Fibroblast of lung (primary cell): ENCODE data around the gene AATF. TPM values are rescaled to one million over a fixed set of nuclear protein-coding genes. Genes with fewer than 3 reads are reported as not detected.

Experiments used
- DNase-seq, 2 donors: peaks; one replicate each; pipeline versions ENCODE4 v3.0.0 to v3.0.0-alpha.2; 2010; ENCODE audit warnings: low read depth in 2 of 2
- H2AFZ ChIP-seq: 2 replicates; pipeline ENCODE4 v1.5.1; 2012; ENCODE audit warnings: low read length, control low read depth, inconsistent platforms
- H3K27ac ChIP-seq: 2 replicates; pipeline ENCODE4 v1.5.1; 2011; ENCODE audit warnings: low read length, control low read depth; ENCODE audit not compliant: insufficient read depth
- H3K27me3 ChIP-seq: 2 replicates; pipeline ENCODE4 v1.5.1; 2011; ENCODE audit warnings: mild to moderate bottlenecking, low read length; ENCODE audit not compliant: control insufficient read depth, insufficient read depth
- H3K36me3 ChIP-seq: 2 replicates; pipeline ENCODE4 v1.5.1; 2011; ENCODE audit warnings: low read length; ENCODE audit not compliant: control insufficient read depth, insufficient read depth
- H3K4me1 ChIP-seq: 2 replicates; pipeline ENCODE4 v1.5.1; 2011; ENCODE audit warnings: low read length; ENCODE audit not compliant: control insufficient read depth, insufficient read depth; ENCODE audit errors: extremely low read depth
- H3K4me2 ChIP-seq: 2 replicates; pipeline ENCODE4 v1.5.1; 2011; ENCODE audit warnings: low read length, control low read depth; ENCODE audit not compliant: insufficient read depth; ENCODE audit errors: extremely low read depth
- H3K4me3 ChIP-seq, 4 experiments: fragments of 200-600 bp in 1 of 4; sonication (generic) in 1 of 4; replicated peaks in 1 of 4; 2 replicates each; pipeline ENCODE4 v1.5.1; 2011 to 2016; ENCODE audit warnings: low read length in 4 of 4, low read depth in 3 of 4, mild to moderate bottlenecking in 3 of 4, control low read depth in 2 of 4, inconsistent platforms in 1 of 4, mixed read lengths in 1 of 4; ENCODE audit not compliant: insufficient read depth in 1 of 4; ENCODE audit errors: control extremely low read depth in 1 of 4
- H3K79me2 ChIP-seq: 2 replicates; pipeline ENCODE4 v1.5.1; 2012; ENCODE audit warnings: mild to moderate bottlenecking, low read length, inconsistent platforms; ENCODE audit not compliant: control insufficient read depth, insufficient read depth
- H3K9ac ChIP-seq: 2 replicates; pipeline ENCODE4 v1.5.1; 2011; ENCODE audit warnings: mild to moderate bottlenecking, low read length, control low read depth; ENCODE audit not compliant: insufficient read depth
- H3K9me3 ChIP-seq: 2 replicates; pipeline ENCODE4 v1.5.1; 2012; ENCODE audit warnings: low read depth, low read length; ENCODE audit not compliant: control insufficient read depth, insufficient read depth
- H4K20me1 ChIP-seq: 2 replicates; pipeline ENCODE4 v1.5.1; 2011; ENCODE audit warnings: low read length; ENCODE audit not compliant: control insufficient read depth, insufficient read depth; ENCODE audit errors: extremely low read depth
- CTCF ChIP-seq, 2 donors: IDR thresholded peaks in 1 of 2; conservative IDR thresholded peaks in 1 of 2; 1 replicate in 1 of 2; 2 replicates in 1 of 2; pipeline ENCODE4 v1.5.1; 2011 to 2012; ENCODE audit warnings: low read length in 2 of 2, control low read depth in 1 of 2, inconsistent platforms in 1 of 2, low read depth in 1 of 2, mild to moderate bottlenecking in 1 of 2
- EZH2 ChIP-seq: IDR thresholded peaks from 2 replicates; pipeline ENCODE4 v1.5.1; 2012; ENCODE audit warnings: low read length, control low read depth, mild to moderate bottlenecking; ENCODE audit errors: missing control alignments
- polyA plus RNA-seq, 2 donors: library from polyadenylated mRNA; depleted of rRNA in 1 of 2; stranded (reverse) in 1 of 2; unstranded in 1 of 2; fragments of >200 nt; gene quantifications; 2 replicates each; pipeline ENCODE4 v1.2.1, GENCODE V29; 2011 to 2012; ENCODE audit warnings: missing spikeins in 1 of 2
- total RNA-seq: library from RNA; depleted of rRNA; stranded (reverse); fragments of >200 nt; gene quantifications from 2 replicates; pipeline ENCODE4 v1.2.1, GENCODE V29; 2014

AATF gene
- total and polyA plus RNA-seq, 2 donors (not counting 1 experiment from before 2014, with no cell fraction given) = 11.9 to 30.7 TPM

- no peaks in the 10 kb centered on the region for H3K4me1 ChIP-seq
- H3K4me3 ChIP-seq = no peak overlapping the region
- no peaks in the 10 kb centered on the region for H3K9me3 ChIP-seq
- no peak overlapping the region for H3K4me2 ChIP-seq
- DNase-seq = no peak
- H3K27ac ChIP-seq = no peak overlapping the region
- no peaks in the 10 kb centered on the region for H3K36me3 ChIP-seq
- H3K79me2 ChIP-seq = no peaks in the 10 kb centered on the region
- H3K27me3 ChIP-seq = no peaks in the 10 kb centered on the region
- no peak overlapping the region for H3K9ac ChIP-seq
- no peak overlapping the region for H2AFZ ChIP-seq
- no peak for TF ChIP-seq CTCF (conservative IDR thresholded peaks at IDR 0.05 in 1 of 2, IDR thresholded peaks at IDR 0.05 in 1 of 2; ENCODE audit: low read depth in 1 of 2, low read length in 2 of 2)
- TF ChIP-seq EZH2 = no peak
- no peaks in the 10 kb centered on the region for H4K20me1 ChIP-seq
These were observed 93.2 kb downstream of the AATF start for GRCh38 chr17:37041932-37042331.

DNA sequence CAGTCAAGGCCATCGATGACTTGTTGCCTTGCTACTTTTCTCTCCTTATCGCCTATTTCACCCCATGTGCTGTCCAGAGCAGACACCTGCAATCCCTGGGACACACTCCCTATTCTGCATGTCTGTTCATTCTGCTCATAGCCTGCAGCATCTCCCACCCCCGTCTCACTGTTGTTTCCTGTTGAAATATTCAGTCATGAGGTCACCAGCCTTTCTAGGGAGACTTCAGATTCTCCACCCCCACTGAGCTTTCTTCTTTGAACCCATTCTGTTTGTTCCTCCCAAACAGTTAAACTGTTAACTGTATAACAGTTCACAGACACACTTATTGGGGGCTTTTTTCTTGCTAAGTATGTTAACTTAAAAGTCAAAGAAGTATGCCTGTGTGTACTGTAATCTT lies 94.4 kb downstream of the AATF start:
- TF ChIP-seq EZH2 = no peak
- TF ChIP-seq CTCF (conservative IDR thresholded peaks at IDR 0.05 in 1 of 2, IDR thresholded peaks at IDR 0.05 in 1 of 2; ENCODE audit: low read depth in 1 of 2, low read length in 2 of 2) = no peak
- Histone ChIP-seq H4K20me1 (no peaks in the 10 kb centered on the region), H3K36me3 (no peaks in the 10 kb centered on the region), H3K4me2 (no peak overlapping the region), H3K9ac (no peak overlapping the region), H3K27me3 (no peaks in the 10 kb centered on the region), H3K27ac (no peak overlapping the region), H3K4me3 (no peak overlapping the region), H3K79me2 (no peaks in the 10 kb centered on the region), H3K4me1 (no peaks in the 10 kb centered on the region), H3K9me3 (no peaks in the 10 kb centered on the region), H2AFZ (no peak overlapping the region)
- peak in 1 of 2 donors; percentile 13 for DNase-seq

GRCh38 chr17:37045351-37045922 lies 96.7 kb downstream of the AATF start:
- H3K9me3 ChIP-seq = no peaks in the 10 kb centered on the region
- no peaks in the 10 kb centered on the region for H3K36me3 ChIP-seq
- no peak overlapping the region for H2AFZ ChIP-seq
- DNase-seq = no peak
- H3K27me3 ChIP-seq = no peaks in the 10 kb centered on the region
- H3K27ac ChIP-seq = no peak overlapping the region
- no peak overlapping the region for H3K4me2 ChIP-seq
- H3K4me3 ChIP-seq = no peak overlapping the region
- H3K9ac ChIP-seq = no peak overlapping the region
- H3K79me2 ChIP-seq = no peaks in the 10 kb centered on the region
- H3K4me1 ChIP-seq = no peaks in the 10 kb centered on the region
- no peaks in the 10 kb centered on the region for H4K20me1 ChIP-seq
- no peak for TF ChIP-seq CTCF (conservative IDR thresholded peaks at IDR 0.05 in 1 of 2, IDR thresholded peaks at IDR 0.05 in 1 of 2; ENCODE audit: low read depth in 1 of 2, low read length in 2 of 2)
- no peak for TF ChIP-seq EZH2
